HG03175 (cell line): ENCODE results near the gene FXYD6.

Source experiments
- ATAC-seq: cut with Tn5 transposase; IDR thresholded peaks from one replicate; pipeline ENCODE4 v1.9.1; 2021; ENCODE audit warnings: mild to moderate bottlenecking, moderate library complexity; ENCODE audit not compliant: unreplicated experiment

Gene FXYD6

DNA sequence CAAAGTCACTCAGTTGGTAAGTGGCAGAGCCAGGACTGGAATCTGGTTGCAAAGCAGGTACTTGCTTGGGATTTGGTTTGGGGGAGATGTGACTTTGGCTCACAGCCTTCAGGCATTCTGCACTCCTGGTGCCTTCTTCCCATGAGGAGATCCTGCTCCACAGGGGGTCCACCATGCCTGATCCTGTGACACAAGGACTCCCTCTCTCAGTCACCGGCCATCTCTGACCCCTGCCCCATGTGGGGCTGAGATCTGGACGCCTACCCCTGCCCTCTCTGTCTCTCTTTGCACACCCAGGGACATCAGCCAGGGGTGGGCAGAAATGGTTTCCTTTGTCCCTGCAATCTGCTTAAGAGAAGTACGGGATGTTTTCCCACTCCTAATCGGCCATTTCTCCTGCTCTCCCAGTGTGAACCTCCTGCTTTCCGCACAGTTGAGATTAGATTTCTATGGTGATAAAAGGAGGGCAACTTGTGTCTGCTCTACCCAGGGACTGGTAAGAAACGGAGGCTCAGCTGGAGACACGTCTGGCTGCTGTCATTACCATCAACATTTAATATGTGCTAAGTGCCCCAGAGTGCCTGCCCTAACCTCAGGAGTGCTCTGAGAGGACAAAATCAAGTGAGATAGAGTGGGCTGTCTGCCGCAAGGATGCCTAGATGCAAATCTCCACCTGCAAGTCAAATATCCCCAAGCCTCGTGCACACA is 11.1 kb upstream of the FXYD6 start:
- ATAC-seq, result no peak

DNA sequence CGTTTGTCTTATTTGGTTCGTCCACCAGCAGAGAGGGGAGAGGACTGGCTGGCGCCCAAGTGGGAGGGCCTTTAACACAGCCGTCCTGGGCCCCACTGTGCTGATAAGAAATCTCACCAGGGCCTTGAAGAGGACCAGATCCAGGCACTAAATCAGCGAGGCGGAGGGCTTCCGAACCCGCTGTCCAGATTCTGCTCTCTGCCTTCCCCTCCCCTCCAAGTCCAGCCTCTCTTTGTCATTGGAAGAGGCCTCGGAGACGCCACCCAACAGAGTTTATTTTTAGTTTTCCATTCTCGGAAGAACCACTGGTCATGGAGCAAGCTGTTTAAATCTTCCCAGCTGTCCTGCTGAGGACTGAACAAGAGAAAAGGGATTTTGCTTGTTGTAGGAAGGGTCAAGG is 9.3 kb upstream of the FXYD6 start:
- ATAC-seq, result no peak

DNA sequence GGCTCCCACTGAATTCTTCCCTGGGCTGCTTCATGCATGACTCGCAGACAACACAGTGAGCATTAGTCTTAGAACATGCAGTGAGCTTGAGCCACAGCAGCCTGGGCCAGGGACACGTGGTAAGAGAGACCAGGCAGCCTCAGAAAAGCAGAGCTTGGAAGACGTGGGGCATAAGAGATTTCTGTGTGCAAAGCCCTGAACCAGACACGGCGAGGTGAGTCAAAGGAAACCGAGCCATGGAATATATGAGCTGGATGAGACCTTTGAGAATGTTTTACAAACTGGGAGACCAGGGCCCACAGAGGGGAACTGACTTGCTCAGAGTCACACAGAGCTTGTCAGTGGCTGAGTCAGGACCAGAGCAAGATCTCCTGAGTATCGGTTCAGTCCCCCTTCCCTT is 8.5 kb upstream of the FXYD6 start:
- no peak for ATAC-seq

DNA sequence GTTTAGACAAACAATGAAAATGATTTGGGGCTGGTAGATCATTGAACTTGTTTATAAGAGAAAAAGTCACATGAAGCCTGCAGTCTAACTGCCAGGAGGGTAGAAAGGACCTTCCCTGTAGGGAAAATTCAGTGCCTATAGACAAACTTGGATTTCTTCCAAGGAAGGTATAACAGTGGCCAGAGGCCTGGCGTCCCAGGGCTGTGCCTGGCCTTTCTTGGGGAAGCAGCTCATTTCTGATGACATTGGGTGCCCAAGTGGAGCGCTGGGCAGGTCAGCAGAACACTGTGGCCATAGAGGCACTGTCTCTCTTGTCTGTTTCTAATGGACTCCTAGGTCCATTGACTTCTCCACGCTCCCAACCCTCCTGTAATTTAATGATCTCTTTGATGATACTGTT is 6.6 kb upstream of the FXYD6 start:
- ATAC-seq, result no peak

DNA sequence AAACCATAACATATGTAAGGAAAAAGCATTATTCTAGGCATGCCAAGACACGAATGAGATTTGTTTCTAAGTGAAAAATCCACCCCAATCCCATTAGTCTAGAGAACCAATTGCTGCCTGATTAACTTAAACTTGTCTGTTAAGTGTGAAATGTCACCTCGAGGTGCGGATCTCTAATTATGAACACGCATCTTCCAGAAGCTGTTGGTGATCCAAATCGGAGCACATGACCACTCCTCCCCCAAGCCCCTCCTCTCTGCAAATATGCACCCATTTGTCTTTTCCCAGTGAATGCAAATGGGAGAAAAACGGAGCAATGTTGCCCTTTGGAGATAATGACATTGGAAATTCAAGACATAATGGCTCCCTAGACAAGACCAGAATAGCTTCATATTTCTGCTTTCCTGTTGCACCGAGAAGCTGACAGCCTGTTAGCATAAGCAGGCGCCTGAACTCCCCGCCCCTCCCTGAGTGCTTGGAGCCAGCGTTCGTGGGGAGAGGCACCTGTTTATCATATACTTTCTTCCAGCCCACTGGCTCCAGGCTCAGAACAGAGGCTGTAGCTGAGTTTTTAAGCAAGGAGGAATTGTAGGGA is 6.0 kb upstream of the FXYD6 start:
- no peak for ATAC-seq

DNA sequence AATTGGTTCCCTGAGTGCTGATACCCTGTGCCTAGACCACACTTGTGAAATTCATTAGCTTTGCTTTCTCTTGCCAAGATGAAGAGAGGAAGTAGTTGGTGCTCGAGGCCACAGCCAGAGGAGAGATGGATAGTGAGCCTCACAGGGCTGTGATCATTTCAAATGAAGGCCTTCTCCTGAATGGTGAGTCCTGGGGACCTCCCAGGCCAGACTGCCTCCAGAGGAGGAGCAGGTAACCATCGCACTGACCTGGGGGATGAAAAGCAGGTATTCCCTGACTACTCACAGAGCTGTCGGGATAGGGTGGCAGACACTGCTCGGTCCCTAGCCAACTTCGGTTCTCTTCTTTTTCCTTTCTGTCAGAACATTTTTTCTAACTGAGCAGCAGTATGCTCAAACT is 4.8 kb upstream of the FXYD6 start:
- no peak for ATAC-seq

DNA sequence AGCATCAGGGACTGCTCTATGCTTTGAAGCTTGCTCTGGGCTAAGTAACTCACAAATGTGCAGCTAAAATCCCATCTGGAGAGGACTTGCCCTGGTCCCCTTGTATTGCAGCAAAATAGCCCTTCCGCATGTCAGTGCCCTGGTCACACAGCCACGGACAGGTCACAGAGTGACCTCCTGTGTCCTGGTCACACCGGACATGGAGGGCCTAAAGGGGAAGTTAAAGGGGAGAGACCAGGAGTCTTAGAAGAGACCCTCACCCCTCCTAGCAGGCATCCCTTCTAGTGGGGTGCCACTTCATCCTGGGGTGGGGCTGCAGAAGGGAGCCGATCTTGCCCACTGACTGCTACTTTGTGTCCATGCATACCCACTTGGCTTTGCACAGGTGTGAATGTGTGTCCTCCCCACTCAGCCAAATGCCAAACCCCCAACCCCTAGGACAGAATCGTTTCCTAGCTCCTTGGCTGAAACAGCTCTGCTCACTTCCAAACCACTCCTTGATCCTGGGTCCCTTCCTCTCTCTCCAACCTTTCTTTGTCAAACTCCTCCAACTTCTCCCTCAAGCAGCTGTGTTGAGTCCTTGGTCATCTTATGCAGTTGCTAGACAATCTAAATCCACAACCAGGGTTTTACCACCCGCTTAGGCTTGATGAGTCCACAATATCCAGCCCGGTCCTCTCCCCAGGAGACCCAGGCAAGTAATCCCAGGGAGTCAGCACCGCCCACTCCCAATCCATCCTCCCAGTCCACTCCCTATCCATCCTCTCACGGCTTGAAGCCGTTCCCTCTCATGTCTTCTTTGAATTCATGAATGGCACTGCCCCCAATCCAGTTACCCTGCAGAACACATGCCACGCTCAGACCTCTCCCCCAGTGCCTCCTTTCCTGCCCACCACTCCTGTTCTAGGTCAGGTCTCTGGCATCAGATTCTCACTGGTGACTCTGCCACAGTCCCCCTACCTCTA is 3.3 kb upstream of the FXYD6 start:
- no peak for ATAC-seq

DNA sequence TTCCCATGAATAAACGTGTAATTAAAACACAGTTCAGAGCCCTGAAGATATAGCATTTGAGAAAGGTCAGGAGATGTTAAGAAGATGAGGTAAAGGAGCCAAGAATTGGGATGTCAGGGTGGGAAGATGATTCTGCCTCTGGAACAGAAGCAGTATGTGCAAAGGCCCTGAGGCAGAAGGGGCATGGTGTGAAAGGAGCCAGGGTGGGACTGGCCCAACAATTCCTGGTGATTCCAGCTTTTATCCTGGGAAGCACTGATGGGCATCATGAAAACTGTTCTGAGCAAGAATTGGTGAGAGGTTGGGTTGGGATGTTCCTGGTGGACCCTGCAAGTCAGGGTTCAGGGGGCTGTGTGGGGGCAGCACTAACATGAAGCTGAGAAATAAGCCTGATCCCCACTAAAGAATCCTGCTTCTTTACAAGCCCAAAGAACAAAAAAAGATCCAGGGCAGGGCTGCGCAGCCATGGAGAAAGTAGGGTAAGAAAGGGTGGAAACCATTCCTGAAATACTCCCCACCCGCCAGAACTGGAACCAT is 2.5 kb upstream of the FXYD6 start:
- no peak for ATAC-seq

DNA sequence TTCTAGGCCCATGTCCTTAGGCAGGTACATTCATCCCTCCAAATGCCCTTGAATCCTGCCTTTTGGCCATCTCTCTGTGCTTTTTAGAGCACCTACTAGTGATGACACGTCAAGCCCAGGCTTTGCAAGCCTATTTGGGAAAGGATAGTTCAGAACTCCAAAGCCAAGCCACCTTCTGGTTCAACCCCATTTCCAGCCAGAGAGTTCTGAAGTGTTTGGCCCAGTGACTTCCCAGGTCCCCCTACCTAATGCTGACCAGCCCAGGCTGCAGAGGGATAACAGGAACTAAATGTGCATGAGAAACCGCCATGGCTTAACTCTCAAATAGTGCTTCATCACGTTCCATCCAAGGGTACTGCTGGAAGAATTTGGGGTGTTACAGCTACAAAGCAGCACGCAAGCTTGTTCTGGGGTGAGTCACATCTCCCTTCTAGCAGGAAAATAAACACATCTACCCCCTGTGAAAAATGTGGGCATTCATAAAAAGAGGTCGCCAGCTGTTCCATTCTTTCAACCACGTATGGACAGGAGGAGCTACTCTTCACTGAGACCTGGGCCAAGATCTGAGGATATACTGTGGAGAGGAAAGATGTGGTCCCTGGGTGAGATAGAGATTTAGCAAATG is 2.0 kb upstream of the FXYD6 start:
- ATAC-seq, result no peak

DNA sequence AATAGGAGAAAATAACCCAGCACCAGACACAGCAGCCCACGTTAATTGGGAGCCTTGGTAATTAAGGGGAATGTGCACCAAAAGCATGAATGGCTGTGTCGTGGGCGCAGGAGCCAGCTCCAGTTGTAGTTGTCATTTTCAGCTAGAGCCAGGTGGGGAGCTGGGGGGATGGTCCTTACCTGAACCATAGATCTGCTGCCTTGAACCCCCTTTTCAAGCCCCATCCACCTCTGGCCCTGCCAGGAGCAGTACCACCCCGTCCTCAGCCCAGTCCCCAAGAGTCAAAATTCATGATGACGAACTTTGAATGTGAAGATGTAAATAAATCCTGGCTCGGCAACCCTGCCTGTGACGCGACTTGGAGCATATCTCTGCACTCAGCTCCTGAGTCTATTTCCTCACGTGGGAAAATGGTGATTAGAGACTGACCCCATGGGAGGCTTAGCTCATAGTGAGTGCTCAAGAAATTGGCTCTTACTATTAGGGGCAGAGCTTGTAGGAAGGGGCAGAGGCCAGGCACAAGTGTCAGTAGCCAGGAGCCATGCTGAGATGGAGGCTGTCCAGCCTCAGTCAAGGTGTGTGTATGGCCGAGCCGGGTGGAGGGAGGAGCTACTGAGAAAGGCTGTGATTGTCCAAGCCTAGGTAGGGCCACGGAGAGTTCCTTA is 794 bp upstream of the FXYD6 start:
- ATAC-seq, result no peak

DNA sequence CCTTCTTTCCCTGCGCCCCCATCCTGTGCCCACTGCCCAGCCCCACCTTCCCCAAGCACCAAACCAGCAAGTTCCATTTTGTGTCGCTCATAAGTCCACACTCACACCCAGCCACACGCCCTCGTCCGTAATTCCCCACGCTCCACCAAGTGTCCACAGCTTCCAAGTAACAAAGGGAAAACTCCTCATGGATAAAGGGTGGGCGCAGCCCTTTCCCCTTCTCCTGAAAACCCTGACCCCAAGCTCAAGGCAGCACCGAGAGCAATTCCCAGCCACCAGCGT is 458 bp downstream of the FXYD6 start:
- no peak for ATAC-seq

DNA sequence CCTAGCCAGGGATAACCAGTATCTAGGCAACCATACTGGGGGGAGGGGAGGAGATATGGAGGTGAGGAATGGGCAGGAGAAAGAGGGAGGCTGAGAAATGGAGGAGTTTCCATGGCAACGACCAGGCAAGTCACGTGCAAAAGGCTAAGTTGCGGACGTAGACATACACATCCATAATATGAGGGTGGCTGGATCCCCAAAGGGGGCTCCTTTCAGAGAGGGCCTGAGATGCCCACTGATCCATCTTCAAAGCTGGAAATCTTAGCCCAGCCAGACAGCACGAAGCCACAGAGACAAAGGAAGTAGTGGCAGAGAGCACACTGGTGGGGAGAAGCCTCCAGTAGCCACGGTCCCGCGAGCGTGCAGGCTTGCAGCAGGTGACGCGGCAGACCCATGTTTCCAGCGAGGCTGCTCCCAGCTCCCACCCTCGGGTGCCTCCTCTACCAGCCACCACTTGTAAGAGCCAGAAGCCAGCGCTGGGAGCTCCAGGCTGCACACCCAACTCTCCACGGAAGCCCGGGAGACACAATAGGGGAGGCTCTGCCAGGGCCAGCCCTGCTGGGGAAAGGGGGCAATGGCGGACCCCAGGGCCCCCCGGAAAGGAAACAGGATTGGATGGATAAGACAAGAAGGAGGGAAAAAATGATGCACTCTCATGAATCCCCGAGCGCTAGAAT is 938 bp downstream of the FXYD6 start:
- no peak for ATAC-seq

DNA sequence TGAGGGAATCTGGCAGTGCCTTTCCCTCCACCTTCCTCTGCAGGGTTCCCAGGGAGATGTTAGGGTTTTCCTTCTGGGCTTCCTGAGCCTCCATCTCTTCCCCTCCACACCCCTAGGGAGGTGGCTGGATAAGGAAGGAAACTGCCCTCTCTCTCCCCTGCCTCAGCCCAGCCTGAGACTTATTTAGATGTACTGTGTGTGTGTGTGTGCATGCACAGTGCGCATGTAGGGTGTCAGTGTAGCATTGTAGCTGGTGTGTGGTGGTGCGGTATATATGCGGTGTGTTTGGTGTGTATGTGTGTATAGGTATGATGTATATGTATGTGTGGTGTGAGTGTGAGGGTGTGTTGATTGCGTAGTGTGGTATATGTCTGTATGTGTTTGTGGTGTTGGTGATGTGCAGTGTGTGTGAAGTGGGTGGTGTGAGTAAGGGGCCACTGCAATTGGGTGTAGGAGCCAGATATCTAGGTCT is 1.5 kb downstream of the FXYD6 start:
- ATAC-seq, result no peak

DNA sequence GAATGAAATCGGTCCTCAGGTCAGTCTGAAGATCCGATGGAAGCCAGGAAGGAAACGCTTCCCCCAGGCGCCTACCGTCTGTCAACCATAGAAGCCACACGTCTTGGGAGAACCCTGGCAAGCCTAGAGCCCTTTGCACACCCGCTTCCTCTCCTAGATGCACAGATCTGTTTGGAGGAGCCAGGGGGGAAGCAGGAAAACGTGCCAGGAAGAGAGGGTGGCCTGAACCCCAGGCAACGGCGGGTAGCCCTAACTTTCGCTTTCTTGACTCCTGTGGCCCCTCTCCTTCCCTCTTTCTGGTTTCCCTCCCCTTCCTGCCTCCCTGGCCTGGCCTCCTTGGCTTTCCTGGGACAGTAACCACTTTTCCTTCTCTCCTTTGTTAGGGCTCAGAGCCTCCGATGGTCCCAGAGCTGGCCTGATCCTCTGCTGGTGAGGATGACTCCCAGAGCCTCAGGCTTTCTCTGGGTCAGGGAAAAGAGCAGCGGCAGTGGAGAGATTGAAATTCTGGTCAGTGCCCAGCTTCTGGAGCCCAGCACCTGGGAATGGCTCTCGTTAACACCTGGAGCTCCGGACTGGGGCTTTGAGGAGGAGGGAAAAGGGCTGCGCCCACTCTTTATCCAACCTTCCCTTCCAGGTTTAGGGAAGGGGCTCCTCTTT is 2.1 kb downstream of the FXYD6 start:
- no peak for ATAC-seq

DNA sequence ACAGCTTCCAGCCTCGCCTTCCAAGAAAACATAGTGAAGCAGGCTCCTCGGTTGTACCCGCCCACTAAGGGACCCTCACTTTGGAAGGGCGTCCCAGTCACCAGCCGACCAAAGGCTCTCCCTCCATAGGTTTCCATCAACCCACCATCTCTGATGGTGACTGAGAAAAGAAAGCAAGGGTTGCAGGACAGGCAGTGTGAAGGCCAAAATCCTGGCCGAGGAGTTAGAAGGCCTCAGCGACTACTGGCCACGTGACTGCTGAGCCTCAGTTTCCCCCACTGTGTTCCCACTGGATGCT is 2.7 kb downstream of the FXYD6 start:
- no peak for ATAC-seq

DNA sequence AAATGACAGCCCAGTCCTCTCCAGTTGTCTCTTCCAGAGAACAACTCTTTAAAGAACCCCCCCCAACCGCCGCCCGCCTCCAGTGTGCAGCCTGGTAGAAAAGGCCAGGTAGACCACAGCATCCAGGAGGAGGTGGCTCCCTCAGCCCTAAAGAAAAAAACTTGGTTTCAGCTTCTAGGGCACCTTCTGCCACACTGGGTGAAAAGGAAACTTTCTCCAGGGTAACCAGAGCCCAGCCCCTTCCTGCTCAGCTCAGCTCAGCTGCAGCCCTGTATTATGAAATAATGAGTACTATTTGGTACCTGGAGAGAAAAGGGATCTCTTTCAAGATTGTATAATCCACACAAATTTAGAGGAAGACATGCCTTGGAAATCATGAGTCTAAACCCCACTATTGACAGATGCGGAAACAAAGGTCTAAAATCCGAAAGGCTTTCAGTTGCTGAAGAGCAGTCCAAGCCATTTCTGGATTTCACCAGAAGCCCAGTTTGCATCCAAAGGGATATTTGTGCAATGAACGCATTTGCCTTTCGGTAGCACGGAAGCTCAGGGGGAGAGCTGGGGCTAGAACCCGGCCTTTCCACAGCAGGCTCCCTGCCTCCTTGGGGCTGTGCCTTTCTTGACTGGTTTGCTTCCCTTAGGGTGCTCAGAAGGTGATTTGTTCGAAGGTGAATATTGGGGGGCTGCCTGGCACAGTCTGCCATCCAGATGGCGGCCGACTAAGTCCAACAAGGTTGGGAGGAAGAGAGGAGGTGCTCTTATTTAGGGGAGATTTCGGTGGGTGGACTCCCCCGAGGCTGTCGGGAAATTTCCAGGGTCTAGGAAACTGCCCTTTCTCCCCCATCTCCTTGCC is 3.3 kb downstream of the FXYD6 start:
- ATAC-seq, result no peak

DNA sequence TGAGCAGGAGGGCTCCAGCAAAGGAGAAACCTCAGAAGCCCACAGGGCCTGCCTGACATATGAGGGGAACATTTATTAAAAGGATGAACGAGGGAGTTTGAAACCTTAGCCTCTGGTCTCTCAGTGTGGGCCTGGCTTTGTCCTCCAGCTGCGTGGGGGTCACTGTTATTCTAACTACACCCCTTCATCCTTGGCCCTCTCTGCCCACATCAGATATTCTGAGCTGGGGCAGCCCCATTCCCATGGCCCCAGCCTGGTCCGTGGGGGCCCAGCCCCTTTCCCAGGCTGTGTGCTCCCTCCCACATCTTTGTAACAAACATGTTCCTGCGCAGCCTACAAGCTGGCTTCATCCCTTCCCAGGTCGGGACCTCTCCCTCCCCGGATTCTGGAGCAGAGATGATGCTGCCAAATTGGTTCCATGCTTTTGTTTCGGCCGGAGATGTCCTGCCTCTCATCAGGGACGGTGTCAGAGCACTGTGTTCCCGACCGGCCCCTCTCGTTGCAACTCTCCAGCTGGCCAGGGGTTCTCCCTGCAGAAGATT is 4.0 kb downstream of the FXYD6 start:
- no peak for ATAC-seq

DNA sequence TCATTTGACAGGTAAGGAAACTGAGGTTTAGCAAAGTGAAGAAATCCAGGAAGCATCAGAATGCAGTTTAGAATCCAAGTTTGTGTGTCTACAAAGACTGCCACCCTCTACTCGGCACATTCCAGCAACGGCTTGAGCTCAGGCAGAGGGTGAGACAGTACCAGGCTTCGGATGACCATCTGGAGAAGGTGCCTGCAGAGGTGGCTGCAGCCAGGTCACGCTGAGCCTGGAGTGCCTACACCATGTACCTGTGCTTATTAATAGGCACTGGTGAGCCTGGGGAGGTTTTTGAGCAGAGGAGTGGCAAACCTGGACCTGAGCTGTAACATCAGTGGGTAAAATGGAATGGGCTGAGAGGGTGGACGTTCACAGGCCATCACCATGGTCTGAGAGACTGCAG is 4.7 kb downstream of the FXYD6 start:
- no peak for ATAC-seq

DNA sequence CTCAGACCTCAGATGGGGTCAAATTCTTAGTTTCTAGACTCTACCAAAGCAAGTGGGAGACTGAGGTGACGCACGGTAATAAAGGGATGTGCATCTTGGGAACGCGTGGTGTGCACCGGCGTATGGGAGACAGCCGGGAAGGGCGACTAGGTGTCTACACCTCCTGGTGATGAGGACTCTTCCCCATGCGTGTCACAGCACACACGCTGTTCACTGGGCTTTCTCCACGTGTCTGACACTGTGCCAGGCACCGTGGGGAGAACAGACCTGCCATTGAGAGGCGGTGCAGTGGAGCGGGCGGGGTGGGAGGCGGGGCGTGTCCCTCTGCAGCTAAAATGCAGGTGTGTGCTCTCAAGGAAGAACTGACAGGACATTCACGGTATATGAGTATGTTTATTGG is 5.3 kb downstream of the FXYD6 start:
- no peak for ATAC-seq
